NCI-H128 (cell line): ENCODE measurements around the gene REL.
"Not testable (repeated sequence)": the region's sequence is repeated elsewhere in the genome, so short reads cannot be mapped to it uniquely, and the experiment has no call there.

Experiments used
- DNase-seq: peaks from one replicate; lab custom pipeline; 2025; ENCODE audit not compliant: unreplicated experiment; lab: John Stamatoyannopoulos, UW

Gene REL

GRCh38 chr2:60907329-60907728, 26.0 kb downstream of the REL start:
- no peak for DNase-seq

- DNase-seq, result no peak
Observed at GRCh38 chr2:60925994-60926740, 44.8 kb downstream of the REL start.

- no peak for DNase-seq
Observed at GRCh38 chr2:60926741-60927552, 45.6 kb downstream of the REL start.

- not testable (repeated sequence) for DNase-seq
Observed at GRCh38 chr2:60932061-60932460, 50.7 kb downstream of the REL start.

- DNase-seq, result no peak
Observed at GRCh38 chr2:60932954-60933353, 51.6 kb downstream of the REL start.

GRCh38 chr2:60934165-60934722, 52.9 kb downstream of the REL start:
- no peak for DNase-seq

- no peak for DNase-seq
Observed at GRCh38 chr2:60936757-60937156, 55.4 kb downstream of the REL start.

- no peak for DNase-seq
Observed at GRCh38 chr2:60938301-60938700, 56.9 kb downstream of the REL start.

GRCh38 chr2:60939622-60940021, 58.2 kb downstream of the REL start:
- DNase-seq, result no peak

- DNase-seq, result no peak
Observed at GRCh38 chr2:60945341-60945740, 64.0 kb downstream of the REL start.

- no peak for DNase-seq
Observed at GRCh38 chr2:60947056-60947455, 65.7 kb downstream of the REL start.

GRCh38 chr2:60948161-60948560, 66.8 kb downstream of the REL start:
- DNase-seq, result no peak

- DNase-seq, result no peak
Observed at GRCh38 chr2:60948926-60949579, 67.7 kb downstream of the REL start.

GRCh38 chr2:60954139-60954538, 72.8 kb downstream of the REL start:
- no peak for DNase-seq

GRCh38 chr2:60957224-60957623, 75.8 kb downstream of the REL start:
- no peak for DNase-seq

- no peak for DNase-seq
Observed at GRCh38 chr2:60957643-60958042, 76.3 kb downstream of the REL start.

GRCh38 chr2:60958361-60958760, 77.0 kb downstream of the REL start:
- no peak for DNase-seq

- DNase-seq, result no peak
Observed at GRCh38 chr2:60958800-60959199, 77.4 kb downstream of the REL start.

- DNase-seq, result no peak
Observed at GRCh38 chr2:60959501-60959900, 78.1 kb downstream of the REL start.

- no peak for DNase-seq
Observed at GRCh38 chr2:60960706-60961105, 79.3 kb downstream of the REL start.

- DNase-seq, result no peak
Observed at GRCh38 chr2:60961457-60961856, 80.1 kb downstream of the REL start.

- no peak for DNase-seq
Observed at GRCh38 chr2:60962528-60962927, 81.2 kb downstream of the REL start.
